Hepatocyte (in vitro differentiated cells): ENCODE results near the gene UGT1A7. TPM values are rescaled to one million over a fixed set of nuclear protein-coding genes. Genes with fewer than 3 reads are reported as not detected.

ENCODE experiments used
- DNase-seq: peaks from one replicate; pipeline ENCODE4 v3.0.0-alpha.2; 2016; ENCODE audit warnings: low spot score
- H2AFZ ChIP-seq: fragments of 200-600 bp; sonication (generic); 2 replicates; pipeline ENCODE4 v1.6.0; 2016; ENCODE audit warnings: antibody characterized with exemption, mild to moderate bottlenecking
- H3K27ac ChIP-seq: fragments of 200-600 bp; sonication (generic); 2 replicates; pipeline ENCODE4 v1.5.1; 2016; ENCODE audit warnings: mild to moderate bottlenecking
- H3K27me3 ChIP-seq: fragments of 200-600 bp; sonication (generic); 2 replicates; pipeline ENCODE4 v1.6.1; 2016
- H3K36me3 ChIP-seq: fragments of 200-600 bp; sonication (generic); replicated peaks from 2 replicates; pipeline ENCODE4 v1.5.1; 2016; ENCODE audit warnings: low read depth; ENCODE audit not compliant: insufficient read depth
- H3K4me1 ChIP-seq: fragments of 200-600 bp; sonication (generic); 2 replicates; pipeline ENCODE4 v1.5.1; 2016; ENCODE audit warnings: mild to moderate bottlenecking, moderate library complexity; ENCODE audit not compliant: insufficient read depth
- H3K4me2 ChIP-seq: fragments of 200-600 bp; sonication (generic); 2 replicates; pipeline ENCODE4 v1.6.0; 2016
- H3K4me3 ChIP-seq: fragments of 200-600 bp; sonication (generic); 2 replicates; pipeline ENCODE4 v1.5.1; 2016; ENCODE audit warnings: mild to moderate bottlenecking
- H3K79me2 ChIP-seq: fragments of 200-600 bp; sonication (generic); 2 replicates; pipeline ENCODE4 v1.6.0; 2017; ENCODE audit warnings: mild to moderate bottlenecking
- H3K9me2 ChIP-seq: fragments of 200-600 bp; sonication (generic); replicated peaks from 2 replicates; pipeline ENCODE4 v1.6.0; 2017; ENCODE audit warnings: mild to moderate bottlenecking; ENCODE audit not compliant: insufficient read depth
- H3K9me3 ChIP-seq: fragments of 200-600 bp; sonication (generic); 2 replicates; pipeline ENCODE4 v1.5.1; 2016; ENCODE audit warnings: low read depth, mild to moderate bottlenecking
- H4K20me1 ChIP-seq: fragments of 200-600 bp; sonication (generic); 2 replicates; pipeline ENCODE4 v1.6.0; 2016; ENCODE audit warnings: mild to moderate bottlenecking; ENCODE audit not compliant: insufficient read depth, poor library complexity, severe bottlenecking
- CTCF ChIP-seq: fragments of 200-600 bp; sonication (generic); IDR thresholded peaks from 2 replicates; pipeline ENCODE4 v1.5.1; 2016; ENCODE audit warnings: antibody characterized with exemption, mild to moderate bottlenecking; ENCODE audit not compliant: poor library complexity
- EZH2 ChIP-seq: fragments of 200-600 bp; sonication (generic); IDR thresholded peaks from 2 replicates; pipeline ENCODE4 v1.6.1; 2016; ENCODE audit warnings: antibody characterized with exemption, mild to moderate bottlenecking, borderline replicate concordance
- EZH2phosphoT487 ChIP-seq: fragments of 200-600 bp; sonication (generic); IDR thresholded peaks from one replicate; pipeline ENCODE4 v1.6.1; 2018; ENCODE audit warnings: antibody characterized with exemption, mild to moderate bottlenecking, low read depth, moderate library complexity; ENCODE audit not compliant: unreplicated experiment, severe bottlenecking
- WGBS: methylation state at CpG from one replicate; pipeline ENCODE4 v1.1.6; 2016; ENCODE audit warnings: low lambda C conversion rate; ENCODE audit errors: missing lambda C conversion rate; 5-methylcytosine and 5-hydroxymethylcytosine counted together
- polyA plus RNA-seq: library from polyadenylated mRNA; unstranded; fragments of >200 nt; fragmentation: Nextera tagmentation; extraction: Ambion mirVana; gene quantifications from 2 replicates; pipeline ENCODE4 v1.2.1, GENCODE V29; 2016
- total RNA-seq: library from RNA; depleted of rRNA; stranded (reverse); fragments of >200 nt; gene quantifications from 2 replicates; pipeline ENCODE4 v1.2.3, GENCODE V29; 2014

UGT1A7 gene
- total and polyA plus RNA-seq, 2 experiments from 2014 or later = 0.07 TPM; not detected in 1

GRCh38 chr2:233807966-233808935 lies 126.5 kb downstream of the UGT1A7 start:
- WGBS = 81% methylated on average over 10 of the region's 10 CpGs
- Histone ChIP-seq H3K4me1 (no peaks in the 10 kb centered on the region), H3K4me2 (no peak overlapping the region), H3K36me3 (no peaks in the 10 kb centered on the region), H3K4me3 (no peak overlapping the region), H3K9me3 (no peaks in the 10 kb centered on the region), H3K27me3 (no peaks in the 10 kb centered on the region), H4K20me1 (no peaks in the 10 kb centered on the region), H3K9me2 (no peaks in the 10 kb centered on the region), H3K79me2 (no peaks in the 10 kb centered on the region), H3K27ac (no peak overlapping the region), H2AFZ (no peak overlapping the region)
- DNase-seq = no peak
- TF ChIP-seq EZH2 = no peak
- no peak for TF ChIP-seq EZH2phosphoT487
- TF ChIP-seq CTCF = no peak

GRCh38 chr2:233810385-233810784 lies 128.7 kb downstream of the UGT1A7 start:
- Histone ChIP-seq H3K9me3 (no peaks in the 10 kb centered on the region), H3K4me2 (no peak overlapping the region), H3K27me3 (no peaks in the 10 kb centered on the region), H3K4me1 (no peaks in the 10 kb centered on the region), H4K20me1 (no peaks in the 10 kb centered on the region), H3K4me3 (no peak overlapping the region), H3K36me3 (no peaks in the 10 kb centered on the region), H2AFZ (no peak overlapping the region), H3K27ac (no peak overlapping the region), H3K79me2 (no peaks in the 10 kb centered on the region), H3K9me2 (no peaks in the 10 kb centered on the region)
- WGBS = 93% methylated on average over 6 of the region's 6 CpGs
- no peak for DNase-seq
- no peak for TF ChIP-seq EZH2
- no peak for TF ChIP-seq EZH2phosphoT487
- TF ChIP-seq CTCF = no peak

GRCh38 chr2:233811087-233811486 lies 129.4 kb downstream of the UGT1A7 start:
- H3K36me3 ChIP-seq = no peaks in the 10 kb centered on the region
- H3K27ac ChIP-seq = no peak overlapping the region
- no peaks in the 10 kb centered on the region for H4K20me1 ChIP-seq
- no peaks in the 10 kb centered on the region for H3K4me1 ChIP-seq
- H3K9me3 ChIP-seq = no peaks in the 10 kb centered on the region
- no peak for TF ChIP-seq EZH2
- TF ChIP-seq CTCF = no peak
- TF ChIP-seq EZH2phosphoT487 = no peak
- no peak overlapping the region for H3K4me3 ChIP-seq
- DNase-seq = no peak
- H2AFZ ChIP-seq = no peak overlapping the region
- 78% methylated on average over 4 of the region's 4 CpGs for WGBS
- H3K27me3 ChIP-seq = no peaks in the 10 kb centered on the region
- H3K4me2 ChIP-seq = no peak overlapping the region
- no peaks in the 10 kb centered on the region for H3K9me2 ChIP-seq
- no peaks in the 10 kb centered on the region for H3K79me2 ChIP-seq
